Neural cell (in vitro differentiated cells): ENCODE results near the gene IL1RAP. TPM values are rescaled to one million over a fixed set of nuclear protein-coding genes. Genes with fewer than 3 reads are reported as not detected.

Experiments used
- H2AFZ ChIP-seq: fragments of 200-600, 300-800 bp; sonication (generic), shearing (Covaris generic); 2 replicates; pipeline ENCODE4 v1.6.0; 2014; ENCODE audit warnings: low read depth, mild to moderate bottlenecking, antibody characterized with exemption, low read length, moderate library complexity
- H3F3A ChIP-seq: fragments of 200-600 bp; shearing (Covaris generic); 2 replicates; pipeline ENCODE4 v1.6.1; 2016; ENCODE audit warnings: mild to moderate bottlenecking, moderate library complexity, mixed read lengths, antibody characterized with exemption, low read length; ENCODE audit not compliant: insufficient read depth, poor library complexity, severe bottlenecking
- H3K27ac ChIP-seq: fragments of 200-600, 300-800 bp; sonication (generic), shearing (Covaris generic); 2 replicates; pipeline ENCODE4 v1.5.1; 2014; ENCODE audit warnings: mild to moderate bottlenecking, low read length, moderate library complexity
- H3K27me3 ChIP-seq: fragments of 300-800, 200-600 bp; sonication (generic), shearing (Covaris generic); 2 replicates; pipeline ENCODE4 v1.6.0; 2014; ENCODE audit warnings: mild to moderate bottlenecking, low read depth, low read length, moderate library complexity; ENCODE audit not compliant: insufficient read depth
- H3K36me3 ChIP-seq: fragments of 300-800, 200-600 bp; sonication (generic), shearing (Covaris generic); 2 replicates; pipeline ENCODE4 v1.5.1; 2014; ENCODE audit warnings: mild to moderate bottlenecking, antibody characterized with exemption, low read length, moderate library complexity; ENCODE audit not compliant: insufficient read depth
- H3K4me2 ChIP-seq: fragments of 300-800, 200-600 bp; sonication (generic), shearing (Covaris generic); 2 replicates; pipeline ENCODE4 v1.6.0; 2014; ENCODE audit warnings: mild to moderate bottlenecking, low read length
- H3K4me3 ChIP-seq: fragments of 300-800, 200-600 bp; sonication (generic), shearing (Covaris generic); 2 replicates; pipeline ENCODE4 v1.5.1; 2014; ENCODE audit warnings: mild to moderate bottlenecking, low read length, moderate library complexity
- H3K79me2 ChIP-seq: fragments of 200-600 bp; shearing (Covaris generic); replicated peaks from 2 replicates; pipeline ENCODE4 v1.6.0; 2014; ENCODE audit warnings: mild to moderate bottlenecking, low read length, moderate library complexity; ENCODE audit not compliant: insufficient read depth
- H3K9ac ChIP-seq: fragments of 300-800, 200-600 bp; sonication (generic), shearing (Covaris generic); 2 replicates; pipeline ENCODE4 v1.6.1; 2016; ENCODE audit warnings: mild to moderate bottlenecking, low read length, mixed read lengths
- H3K9me2 ChIP-seq: fragments of 200-600 bp; shearing (Covaris generic); 2 replicates; pipeline ENCODE4 v1.6.1; 2016; ENCODE audit warnings: mild to moderate bottlenecking, low read length, mixed read lengths; ENCODE audit not compliant: insufficient read depth
- H3K9me3 ChIP-seq: fragments of 200-600, 300-800 bp; sonication (generic), shearing (Covaris generic); 2 replicates; pipeline ENCODE4 v1.6.1; 2016; ENCODE audit warnings: mild to moderate bottlenecking, mixed run types, low read length, moderate library complexity, mixed read lengths
- H4K20me1 ChIP-seq: fragments of 200-600 bp; shearing (Covaris generic); 2 replicates; pipeline ENCODE4 v1.6.1; 2016; ENCODE audit warnings: mild to moderate bottlenecking, mixed run types; ENCODE audit not compliant: insufficient read depth
- CTCF ChIP-seq: fragments of 450-650 bp; IDR thresholded peaks from 2 replicates; pipeline ENCODE4 v1.5.1; 2014; ENCODE audit warnings: antibody characterized with exemption, mild to moderate bottlenecking, moderate library complexity; ENCODE audit not compliant: poor library complexity, severe bottlenecking
- EP300 ChIP-seq: fragments of 450-650 bp; conservative IDR thresholded peaks from 2 replicates; pipeline ENCODE4 v1.6.1; 2014; ENCODE audit warnings: antibody characterized with exemption, mild to moderate bottlenecking, moderate library complexity; ENCODE audit not compliant: poor library complexity, severe bottlenecking
- EZH2 ChIP-seq: fragments of 200-600, 300-800 bp; shearing (Covaris generic), sonication (generic); IDR thresholded peaks from 2 replicates; pipeline ENCODE4 v1.6.1; 2014; ENCODE audit warnings: antibody characterized with exemption, low read length, borderline replicate concordance, mild to moderate bottlenecking; ENCODE audit not compliant: insufficient read depth, poor library complexity, severe bottlenecking
- MXI1 ChIP-seq: fragments of 450-650 bp; conservative IDR thresholded peaks from 2 replicates; pipeline ENCODE4 v1.6.1; 2014; ENCODE audit warnings: antibody characterized with exemption, mild to moderate bottlenecking; ENCODE audit not compliant: poor library complexity, severe bottlenecking
- POLR2AphosphoS5 ChIP-seq: IDR thresholded peaks from 2 replicates; pipeline ENCODE4 v1.6.1; 2012
- RAD21 ChIP-seq: fragments of 450-650 bp; conservative IDR thresholded peaks from 2 replicates; pipeline ENCODE4 v1.6.1; 2014; ENCODE audit warnings: antibody characterized with exemption, mild to moderate bottlenecking, moderate library complexity
- REST ChIP-seq: IDR thresholded peaks from 2 replicates; pipeline ENCODE4 v1.6.1; 2012; ENCODE audit warnings: borderline replicate concordance
- SMC3 ChIP-seq: fragments of 450-650 bp; conservative IDR thresholded peaks from 2 replicates; pipeline ENCODE4 v1.6.1; 2014; ENCODE audit warnings: antibody characterized with exemption, mild to moderate bottlenecking, moderate library complexity; ENCODE audit not compliant: poor library complexity
- TAF1 ChIP-seq: IDR thresholded peaks from 2 replicates; pipeline ENCODE4 v1.6.1; 2012; ENCODE audit warnings: low read depth
- polyA plus RNA-seq: library from polyadenylated mRNA; depleted of rRNA; stranded (reverse); fragments of >200 nt; gene quantifications from 2 replicates; pipeline ENCODE4 v1.2.3, GENCODE V29; 2014

IL1RAP gene
- polyA plus RNA-seq, 1 donor from 2014 or later = 24.6 TPM

DNA sequence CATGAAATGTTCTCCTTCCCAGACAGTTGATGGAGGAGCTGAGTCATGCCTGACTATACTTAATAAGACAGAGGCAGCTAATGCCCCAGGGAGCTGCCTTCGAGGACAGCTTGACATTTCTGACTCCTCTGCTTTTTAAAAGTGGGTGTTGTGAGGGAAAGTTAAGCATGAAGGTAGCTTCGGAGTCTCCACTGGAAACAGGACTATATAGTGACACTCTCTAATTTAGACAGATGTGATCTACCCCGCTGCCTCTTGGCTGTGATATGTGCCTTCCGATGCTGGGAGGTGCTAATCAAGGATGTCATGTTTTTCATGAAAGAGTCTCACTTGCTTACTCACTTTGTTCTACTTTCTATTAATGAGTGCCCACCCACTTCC, 72.7 kb downstream of the IL1RAP start:
- Histone ChIP-seq H3K27me3 (no peaks in the 10 kb centered on the region), H3K9me3 (no peaks in the 10 kb centered on the region), H3K9me2 (no peaks in the 10 kb centered on the region), H4K20me1 (no peaks in the 10 kb centered on the region), H3K9ac (no peak overlapping the region), H3K27ac (peak overlapping the region; percentile 43), H3K79me2 (no peaks in the 10 kb centered on the region), H3K36me3 (no peaks in the 10 kb centered on the region), H2AFZ (no peak overlapping the region), H3K4me2 (peak overlapping the region; percentile 21), H3F3A (peaks cover 3% of the 10 kb centered on the region), H3K4me3 (peak overlapping the region; percentile 41)
- peak; percentile 59 for TF ChIP-seq POLR2AphosphoS5
- TF ChIP-seq EP300 = peak; percentile 72
- TF ChIP-seq RAD21 = no peak

- no peak for TF ChIP-seq TAF1
- no peak for TF ChIP-seq SMC3
- no peak for TF ChIP-seq MXI1
- no peak for TF ChIP-seq EZH2
- no peak for TF ChIP-seq EP300
- Histone ChIP-seq H3K4me3 (peak overlapping the region; percentile 42), H3K27ac (peak overlapping the region; percentile 65), H3K4me2 (no peak overlapping the region), H3K9ac (no peak overlapping the region), H3F3A (peaks cover 3% of the 10 kb centered on the region), H3K79me2 (no peaks in the 10 kb centered on the region), H4K20me1 (no peaks in the 10 kb centered on the region), H3K36me3 (no peaks in the 10 kb centered on the region), H3K27me3 (no peaks in the 10 kb centered on the region), H3K9me2 (no peaks in the 10 kb centered on the region), H2AFZ (no peak overlapping the region), H3K9me3 (no peaks in the 10 kb centered on the region)
These were observed 74.7 kb downstream of the IL1RAP start for GRCh38 chr3:190588570-190588969.

- Histone ChIP-seq H3K79me2 (no peaks in the 10 kb centered on the region), H3K27me3 (no peaks in the 10 kb centered on the region), H2AFZ (no peak overlapping the region), H3K36me3 (no peaks in the 10 kb centered on the region), H4K20me1 (no peaks in the 10 kb centered on the region), H3K4me2 (peak overlapping the region; percentile 20), H3K9ac (peak overlapping the region; percentile 6), H3K4me3 (peak overlapping the region; percentile 42), H3K9me3 (no peaks in the 10 kb centered on the region), H3F3A (peaks cover 3% of the 10 kb centered on the region), H3K27ac (peak overlapping the region; percentile 65), H3K9me2 (no peaks in the 10 kb centered on the region)
- peak; percentile 77 for TF ChIP-seq POLR2AphosphoS5
- TF ChIP-seq RAD21 = no peak
- no peak for TF ChIP-seq SMC3
- no peak for TF ChIP-seq CTCF
- no peak for TF ChIP-seq EZH2
- peak; percentile 72 for TF ChIP-seq REST
- peak; percentile 90 for TF ChIP-seq EP300
- no peak for TF ChIP-seq MXI1
- TF ChIP-seq TAF1 = no peak
These were observed 75.4 kb downstream of the IL1RAP start for GRCh38 chr3:190589326-190589725.
